ENCODE data around the gene SIRT2.

GRCh38 chr19:38883286-38883685 is 16.1 kb downstream of the SIRT2 start:
- TF ChIP-seq, protein P1, sequence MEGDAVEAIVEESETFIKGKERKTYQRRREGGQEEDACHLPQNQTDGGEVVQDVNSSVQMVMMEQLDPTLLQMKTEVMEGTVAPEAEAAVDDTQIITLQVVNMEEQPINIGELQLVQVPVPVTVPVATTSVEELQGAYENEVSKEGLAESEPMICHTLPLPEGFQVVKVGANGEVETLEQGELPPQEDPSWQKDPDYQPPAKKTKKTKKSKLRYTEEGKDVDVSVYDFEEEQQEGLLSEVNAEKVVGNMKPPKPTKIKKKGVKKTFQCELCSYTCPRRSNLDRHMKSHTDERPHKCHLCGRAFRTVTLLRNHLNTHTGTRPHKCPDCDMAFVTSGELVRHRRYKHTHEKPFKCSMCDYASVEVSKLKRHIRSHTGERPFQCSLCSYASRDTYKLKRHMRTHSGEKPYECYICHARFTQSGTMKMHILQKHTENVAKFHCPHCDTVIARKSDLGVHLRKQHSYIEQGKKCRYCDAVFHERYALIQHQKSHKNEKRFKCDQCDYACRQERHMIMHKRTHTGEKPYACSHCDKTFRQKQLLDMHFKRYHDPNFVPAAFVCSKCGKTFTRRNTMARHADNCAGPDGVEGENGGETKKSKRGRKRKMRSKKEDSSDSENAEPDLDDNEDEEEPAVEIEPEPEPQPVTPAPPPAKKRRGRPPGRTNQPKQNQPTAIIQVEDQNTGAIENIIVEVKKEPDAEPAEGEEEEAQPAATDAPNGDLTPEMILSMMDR (IDR thresholded peaks at IDR 0.05) = no peak
- no peak for TF ChIP-seq POLR2A (IDR thresholded peaks at IDR 0.05)
